Thyroid gland (tissue), 4 donors: ENCODE results near the gene ELMO1. TPM values are rescaled to one million over a fixed set of nuclear protein-coding genes. Genes with fewer than 3 reads are reported as not detected.

Experiments
- DNase-seq, 2 donors: peaks; one replicate each; pipeline ENCODE4 v3.0.0-alpha.2; 2019
- H3K27ac ChIP-seq, 3 donors: fragments of 200-600 bp; sonication (generic); 1 replicate in 2 of 3; 2 replicates in 1 of 3; pipeline ENCODE4 v1.5.1; 2016 to 2019; ENCODE audit warnings: mild to moderate bottlenecking in 1 of 3, moderate library complexity in 1 of 3
- H3K27me3 ChIP-seq: fragments of 200-600 bp; sonication (generic); one replicate; pipeline ENCODE4 v1.5.1; 2019
- H3K36me3 ChIP-seq, 2 donors: fragments of 200-600 bp; sonication (generic); one replicate each; pipeline ENCODE4 v1.5.1; 2016 to 2019
- H3K4me1 ChIP-seq, 2 donors: fragments of 200-600 bp; sonication (generic); one replicate each; pipeline ENCODE4 v1.5.1; 2017 to 2019
- H3K4me3 ChIP-seq, 3 donors: fragments of 200-600 bp; sonication (generic); replicated peaks in 1 of 3; 1 replicate in 2 of 3; 2 replicates in 1 of 3; pipeline ENCODE4 v1.5.1; 2016; ENCODE audit warnings: mild to moderate bottlenecking in 1 of 3
- H3K9me3 ChIP-seq: fragments of 200-600 bp; sonication (generic); one replicate; pipeline ENCODE4 v1.5.1; 2017
- POLR2A ChIP-seq, 2 donors: fragments of 450-650 bp; IDR thresholded peaks; one replicate each; pipeline ENCODE4 v1.6.1; 2017; ENCODE audit warnings: antibody characterized with exemption in 2 of 2, mild to moderate bottlenecking in 2 of 2, moderate library complexity in 1 of 2
- WGBS, 2 donors: methylation state at CpG; one replicate each; pipeline ENCODE4 v1.1.5; 2017; 5-methylcytosine and 5-hydroxymethylcytosine counted together
- intact Hi-C: fragments of 100-400 bp; cut with DNase I; formaldehyde crosslinking; loops from one replicate; pipeline ENCODE4 v1.15.1; 2023
- total RNA-seq, 4 donors: library from RNA; depleted of rRNA; stranded (reverse); fragments of >200 nt; gene quantifications; one replicate each; pipeline ENCODE4 v1.2.3, GENCODE V29; 2016
- TF ChIP-seq, protein P1 (sequence below), 6 experiments: fragments of 200-600 bp in 3 of 6; fragments of 450-650 bp in 3 of 6; sonication (generic) in 3 of 6; IDR thresholded peaks; one replicate each; pipeline ENCODE4 v1.5.1; 2016 to 2019; ENCODE audit warnings: antibody characterized with exemption in 6 of 6, mild to moderate bottlenecking in 2 of 6, inconsistent platforms in 1 of 6, moderate library complexity in 1 of 6

The ELMO1 gene
- total RNA-seq, 4 donors from 2014 or later, result 168 to 423 (median 312) TPM

- Histone ChIP-seq H3K4me1 (no peaks in the 10 kb centered on the region), H3K27ac (no peak overlapping the region), H3K4me3 (no peak overlapping the region), H3K36me3 (peaks cover 0 to 16% of the 10 kb centered on the region in 2 donors), H3K9me3 (no peaks in the 10 kb centered on the region), H3K27me3 (no peaks in the 10 kb centered on the region)
- TF ChIP-seq, protein P1, sequence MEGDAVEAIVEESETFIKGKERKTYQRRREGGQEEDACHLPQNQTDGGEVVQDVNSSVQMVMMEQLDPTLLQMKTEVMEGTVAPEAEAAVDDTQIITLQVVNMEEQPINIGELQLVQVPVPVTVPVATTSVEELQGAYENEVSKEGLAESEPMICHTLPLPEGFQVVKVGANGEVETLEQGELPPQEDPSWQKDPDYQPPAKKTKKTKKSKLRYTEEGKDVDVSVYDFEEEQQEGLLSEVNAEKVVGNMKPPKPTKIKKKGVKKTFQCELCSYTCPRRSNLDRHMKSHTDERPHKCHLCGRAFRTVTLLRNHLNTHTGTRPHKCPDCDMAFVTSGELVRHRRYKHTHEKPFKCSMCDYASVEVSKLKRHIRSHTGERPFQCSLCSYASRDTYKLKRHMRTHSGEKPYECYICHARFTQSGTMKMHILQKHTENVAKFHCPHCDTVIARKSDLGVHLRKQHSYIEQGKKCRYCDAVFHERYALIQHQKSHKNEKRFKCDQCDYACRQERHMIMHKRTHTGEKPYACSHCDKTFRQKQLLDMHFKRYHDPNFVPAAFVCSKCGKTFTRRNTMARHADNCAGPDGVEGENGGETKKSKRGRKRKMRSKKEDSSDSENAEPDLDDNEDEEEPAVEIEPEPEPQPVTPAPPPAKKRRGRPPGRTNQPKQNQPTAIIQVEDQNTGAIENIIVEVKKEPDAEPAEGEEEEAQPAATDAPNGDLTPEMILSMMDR (IDR thresholded peaks at IDR 0.05), result no peak
- no peak for TF ChIP-seq POLR2A (IDR thresholded peaks at IDR 0.05)
- intact Hi-C loops, result no loop called here
- DNase-seq, result no peak
These were observed 298.9 kb downstream of the ELMO1 start for GRCh38 chr7:37149773-37150124.

- Histone ChIP-seq H3K4me3 (no peak overlapping the region), H3K27ac (no peak overlapping the region), H3K9me3 (no peaks in the 10 kb centered on the region), H3K36me3 (peaks cover 0 to 16% of the 10 kb centered on the region in 2 donors), H3K4me1 (no peaks in the 10 kb centered on the region), H3K27me3 (no peaks in the 10 kb centered on the region)
- WGBS, 2 donors, result 80 to 81% methylated on average over 3 of the region's 3 CpGs
- no peak for DNase-seq
- TF ChIP-seq POLR2A (IDR thresholded peaks at IDR 0.05), result no peak
- TF ChIP-seq, protein P1 (IDR thresholded peaks at IDR 0.05), result no peak
- intact Hi-C loops, result no loop called here
These were observed 299.5 kb downstream of the ELMO1 start for GRCh38 chr7:37149051-37149772.

DNA sequence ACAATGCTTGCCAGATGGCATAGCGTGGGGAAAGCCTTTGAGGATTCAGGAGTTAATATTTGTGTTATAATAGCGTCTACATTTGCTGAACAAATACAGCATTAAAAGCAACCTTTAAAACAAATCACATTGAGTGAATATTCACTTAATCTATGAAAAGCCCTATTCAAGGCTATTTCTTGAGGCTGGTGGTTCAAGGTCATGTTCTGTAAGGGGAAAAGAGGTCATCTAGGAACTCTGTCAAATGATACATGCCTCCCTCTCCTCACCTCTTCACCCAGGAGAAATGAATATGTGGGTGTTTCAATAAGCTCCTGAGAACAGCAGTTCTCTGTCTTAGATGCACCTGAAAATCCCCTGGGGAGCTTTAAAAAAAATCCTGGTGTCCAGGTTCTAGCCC, 303.0 kb downstream of the ELMO1 start:
- TF ChIP-seq POLR2A (IDR thresholded peaks at IDR 0.05), result no peak
- TF ChIP-seq, protein P1 (IDR thresholded peaks at IDR 0.05), result no peak
- H3K27me3 ChIP-seq, result no peaks in the 10 kb centered on the region
- 94 to 96% methylated on average over 2 of the region's 2 CpGs for WGBS, 2 donors
- H3K4me3 ChIP-seq, result no peak overlapping the region
- H3K27ac ChIP-seq, result no peak overlapping the region
- no peaks in the 10 kb centered on the region for H3K4me1 ChIP-seq
- H3K9me3 ChIP-seq, result no peaks in the 10 kb centered on the region
- no peak for DNase-seq
- no peaks in the 10 kb centered on the region for H3K36me3 ChIP-seq
- intact Hi-C loops, result no loop called here

- no peaks in the 10 kb centered on the region for H3K27me3 ChIP-seq
- H3K4me1 ChIP-seq, result no peaks in the 10 kb centered on the region
- DNase-seq, result no peak
- H3K36me3 ChIP-seq, result no peaks in the 10 kb centered on the region
- intact Hi-C loops, result no loop called here
- H3K9me3 ChIP-seq, result no peaks in the 10 kb centered on the region
- TF ChIP-seq, protein P1 (IDR thresholded peaks at IDR 0.05), result no peak
- no peak for TF ChIP-seq POLR2A (IDR thresholded peaks at IDR 0.05)
- H3K4me3 ChIP-seq, result no peak overlapping the region
- no peak overlapping the region for H3K27ac ChIP-seq
- WGBS, 2 donors, result 94 to 100% methylated on average over 1 of the region's 1 CpG
These were observed 304.2 kb downstream of the ELMO1 start for GRCh38 chr7:37144423-37144822.

DNA sequence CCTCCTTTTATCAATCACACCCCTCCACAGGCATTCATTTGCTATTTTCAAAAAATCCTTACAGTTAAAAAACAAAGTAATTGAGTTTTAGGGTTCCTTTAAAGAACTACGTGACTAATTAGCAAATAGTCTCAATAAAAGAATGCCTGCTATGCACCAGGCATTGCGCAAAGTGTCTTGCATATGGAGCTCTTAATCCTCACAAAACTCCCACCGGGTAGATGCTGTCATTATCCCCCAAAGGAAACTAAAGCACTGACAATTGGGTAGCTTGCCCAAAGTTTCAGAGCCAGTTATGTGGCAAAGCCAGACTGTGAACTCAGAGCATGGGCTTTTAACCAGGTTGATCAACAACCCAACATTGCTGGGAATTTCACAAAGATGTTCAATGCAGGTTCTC, 305.7 kb downstream of the ELMO1 start:
- 86 to 88% methylated on average over 3 of the region's 3 CpGs for WGBS, 2 donors
- Histone ChIP-seq H3K27ac (no peak overlapping the region), H3K4me3 (no peak overlapping the region), H3K27me3 (no peaks in the 10 kb centered on the region), H3K4me1 (no peaks in the 10 kb centered on the region), H3K9me3 (peaks cover 3% of the 10 kb centered on the region), H3K36me3 (no peaks in the 10 kb centered on the region)
- no peak for TF ChIP-seq POLR2A (IDR thresholded peaks at IDR 0.05)
- TF ChIP-seq, protein P1 (IDR thresholded peaks at IDR 0.05), result no peak
- DNase-seq, result no peak
- intact Hi-C loops, result no loop called here
